Measurements from ENCODE around the gene FOXA1. TPM values are rescaled to one million over a fixed set of nuclear protein-coding genes. Genes with fewer than 3 reads are reported as not detected.

Gene FOXA1
- total and polyA plus RNA-seq, 11 donors, result not detected

DNA sequence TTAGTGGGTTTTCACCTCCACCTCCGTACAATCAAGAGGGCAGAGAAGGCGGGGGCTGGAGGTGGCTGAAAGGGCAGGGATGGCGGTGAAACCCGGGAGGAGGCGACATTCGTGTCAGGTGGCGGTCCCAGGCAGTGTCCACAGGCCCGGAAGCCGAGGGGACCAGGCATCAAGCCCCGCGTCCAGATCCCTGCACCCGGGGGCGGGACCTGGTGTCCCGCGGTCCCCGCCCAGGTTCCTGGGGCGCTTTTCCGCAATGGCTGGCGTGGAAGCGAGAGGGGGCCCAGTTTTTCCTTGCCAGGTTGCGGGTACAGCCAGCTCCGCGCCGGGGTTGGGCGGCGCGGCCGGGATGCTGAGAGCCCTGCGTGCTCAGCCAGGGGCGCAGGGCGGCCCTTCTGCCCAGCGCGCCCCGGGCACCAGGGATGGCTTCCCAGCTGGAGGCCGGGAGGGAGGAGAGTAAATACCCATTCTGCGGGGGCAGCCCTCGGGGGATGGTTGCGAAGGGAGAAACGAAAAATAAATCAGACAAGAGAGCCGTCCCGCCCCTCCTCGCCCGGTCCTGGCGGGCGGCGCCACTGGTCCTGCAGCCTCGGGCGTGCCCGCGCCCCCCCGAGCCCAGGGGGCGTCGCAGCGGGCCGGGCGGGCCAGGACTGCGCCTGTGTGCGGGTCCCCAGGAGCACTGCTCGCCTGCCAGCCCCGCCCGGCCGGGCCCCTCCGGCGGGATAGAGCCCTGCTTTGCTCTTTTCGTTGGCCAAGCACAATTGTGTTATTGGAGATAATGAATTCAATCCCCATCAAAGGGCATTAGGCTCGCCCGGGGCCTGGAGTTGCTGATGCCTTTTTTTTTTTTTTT lies 11.5 kb downstream of the FOXA1 start:
- peaks cover 0 to 31% (median 3%) of the 10 kb centered on the region in 12 donors for H3K4me1 ChIP-seq
- DNase-seq, result peak in 1 of 5 donors; percentile 47
- WGBS, 4 donors, result 1 to 7% (median 5%) methylated on average over 20 to 67 of the region's 67 CpGs

DNA sequence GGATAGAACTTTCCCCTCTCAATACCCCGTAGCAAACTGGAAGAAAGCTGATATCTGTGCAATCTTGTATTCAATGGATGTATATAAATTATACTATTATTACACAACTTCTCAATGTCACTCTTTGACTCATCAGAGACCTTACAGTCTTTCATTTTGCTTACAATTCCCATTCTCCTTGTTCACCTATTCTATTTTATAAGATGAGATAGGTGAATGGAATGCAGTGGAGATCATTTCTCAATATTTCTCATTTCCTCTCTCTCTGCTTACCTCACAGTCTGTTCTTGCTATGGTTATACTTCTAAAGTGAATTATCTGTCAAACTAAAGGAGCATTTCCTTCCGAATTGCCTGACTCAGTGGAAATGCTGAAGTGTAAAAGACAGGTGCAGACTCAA lies 14.9 kb downstream of the FOXA1 start:
- intact Hi-C loops (cut with DNase I), result no loop called here
- WGBS, 4 donors, result 77 to 84% (median 82%) methylated on average over 2 of the region's 2 CpGs
- peaks cover 20 to 82% (median 48%) of the 10 kb centered on the region in 9 donors for H3K27me3 ChIP-seq

More for the DNA sequence above, 11.5 kb downstream of the FOXA1 start:
- peak in 1 of 4 donors; percentile 15 for ATAC-seq
- Histone ChIP-seq H3K4me3 (no peak overlapping the region), H3K27ac (no peak overlapping the region), H3K27me3 (peaks cover 40 to 96% (median 80%) of the 10 kb centered on the region in 9 donors), H3K36me3 (no peaks in the 10 kb centered on the region), H3K9me3 (no peaks in the 10 kb centered on the region)
- TF ChIP-seq POLR2A (IDR thresholded peaks at IDR 0.05), result no peak
- TF ChIP-seq, protein P1, sequence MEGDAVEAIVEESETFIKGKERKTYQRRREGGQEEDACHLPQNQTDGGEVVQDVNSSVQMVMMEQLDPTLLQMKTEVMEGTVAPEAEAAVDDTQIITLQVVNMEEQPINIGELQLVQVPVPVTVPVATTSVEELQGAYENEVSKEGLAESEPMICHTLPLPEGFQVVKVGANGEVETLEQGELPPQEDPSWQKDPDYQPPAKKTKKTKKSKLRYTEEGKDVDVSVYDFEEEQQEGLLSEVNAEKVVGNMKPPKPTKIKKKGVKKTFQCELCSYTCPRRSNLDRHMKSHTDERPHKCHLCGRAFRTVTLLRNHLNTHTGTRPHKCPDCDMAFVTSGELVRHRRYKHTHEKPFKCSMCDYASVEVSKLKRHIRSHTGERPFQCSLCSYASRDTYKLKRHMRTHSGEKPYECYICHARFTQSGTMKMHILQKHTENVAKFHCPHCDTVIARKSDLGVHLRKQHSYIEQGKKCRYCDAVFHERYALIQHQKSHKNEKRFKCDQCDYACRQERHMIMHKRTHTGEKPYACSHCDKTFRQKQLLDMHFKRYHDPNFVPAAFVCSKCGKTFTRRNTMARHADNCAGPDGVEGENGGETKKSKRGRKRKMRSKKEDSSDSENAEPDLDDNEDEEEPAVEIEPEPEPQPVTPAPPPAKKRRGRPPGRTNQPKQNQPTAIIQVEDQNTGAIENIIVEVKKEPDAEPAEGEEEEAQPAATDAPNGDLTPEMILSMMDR (IDR thresholded peaks at IDR 0.05), result no peak
- intact Hi-C loops (cut with DNase I), result no loop called here

DNA sequence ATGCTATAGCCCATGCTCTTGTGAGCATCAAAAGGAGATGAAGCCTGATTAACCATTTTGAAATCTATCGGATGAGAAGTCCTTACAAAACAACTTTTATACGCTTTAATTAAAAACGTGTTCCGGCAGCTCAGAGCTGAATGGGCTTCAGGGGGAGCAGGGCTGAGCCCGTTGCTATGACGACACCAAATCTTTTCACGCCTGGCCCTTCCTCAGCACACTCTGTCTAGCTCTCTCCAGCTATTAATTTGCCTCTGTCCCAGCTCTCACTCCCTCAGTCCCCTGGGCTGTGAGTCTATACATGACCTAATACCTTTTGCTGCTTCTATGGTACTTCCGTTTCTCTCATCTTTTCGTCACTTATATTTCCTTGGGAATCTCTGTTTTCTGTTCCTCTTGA lies 15.8 kb downstream of the FOXA1 start:
- DNase-seq (no peak), ATAC-seq (no peak)
- Histone ChIP-seq H3K36me3 (no peaks in the 10 kb centered on the region), H3K27me3 (peaks cover 12 to 78% (median 40%) of the 10 kb centered on the region in 9 donors), H3K4me1 (peaks cover 0 to 10% (median 2%) of the 10 kb centered on the region in 12 donors), H3K4me3 (no peak overlapping the region), H3K9me3 (no peaks in the 10 kb centered on the region), H3K27ac (no peak overlapping the region)
- WGBS, 4 donors, result 33 to 41% (median 36%) methylated on average over 9 of the region's 9 CpGs
- intact Hi-C loops (cut with DNase I), result no loop called here
- TF ChIP-seq POLR2A (IDR thresholded peaks at IDR 0.05), result no peak
- TF ChIP-seq, protein P1 (IDR thresholded peaks at IDR 0.05), result no peak

More for the DNA sequence above, 14.9 kb downstream of the FOXA1 start:
- no peak overlapping the region for H3K4me3 ChIP-seq
- DNase-seq, result no peak
- peaks cover 0 to 19% (median 3%) of the 10 kb centered on the region in 12 donors for H3K4me1 ChIP-seq
- no peaks in the 10 kb centered on the region for H3K36me3 ChIP-seq
- no peaks in the 10 kb centered on the region for H3K9me3 ChIP-seq
- TF ChIP-seq, protein P1 (IDR thresholded peaks at IDR 0.05), result no peak
- no peak for TF ChIP-seq POLR2A (IDR thresholded peaks at IDR 0.05)
- ATAC-seq, result no peak
- H3K27ac ChIP-seq, result no peak overlapping the region

DNA sequence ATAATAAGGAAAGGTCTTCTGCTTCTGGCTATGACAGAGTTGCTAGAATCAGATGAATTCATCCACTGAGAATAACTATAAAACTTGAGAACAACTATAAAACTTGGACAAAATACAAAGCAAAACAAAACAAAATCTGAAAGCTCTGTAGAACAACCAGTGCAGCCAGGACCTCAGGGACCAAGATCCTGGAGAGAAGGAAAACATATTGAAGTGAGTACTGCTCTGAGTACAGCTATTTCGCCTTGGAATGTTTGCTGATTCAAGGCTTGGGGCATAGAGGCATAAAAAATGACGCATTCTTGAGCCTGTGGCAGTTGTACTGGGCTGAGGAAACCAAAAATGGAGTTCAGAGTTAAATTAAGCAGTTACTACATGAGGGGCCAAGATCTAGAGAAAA lies 21.7 kb downstream of the FOXA1 start:
- peaks cover 0 to 34% (median 3%) of the 10 kb centered on the region in 9 donors for H3K27me3 ChIP-seq
- H3K4me1 ChIP-seq, result no peaks in the 10 kb centered on the region
- H3K4me3 ChIP-seq, result no peak overlapping the region
- no peak for TF ChIP-seq POLR2A (IDR thresholded peaks at IDR 0.05)
- TF ChIP-seq, protein P1 (IDR thresholded peaks at IDR 0.05), result no peak
- DNase-seq (no peak), ATAC-seq (no peak)
- no peaks in the 10 kb centered on the region for H3K36me3 ChIP-seq
- H3K27ac ChIP-seq, result no peak overlapping the region
- WGBS, 4 donors, result 76 to 88% (median 80%) methylated on average over 2 of the region's 2 CpGs
- H3K9me3 ChIP-seq, result no peaks in the 10 kb centered on the region
- intact Hi-C loops (cut with DNase I), result no loop called here

All from heart left ventricle (tissue), 16 donors.